Neural crest cell (in vitro differentiated cells): ENCODE results near the gene LBHD2. TPM values are rescaled to one million over a fixed set of nuclear protein-coding genes. Genes with fewer than 3 reads are reported as not detected.

Source experiments
- DNase-seq: peaks from one replicate; pipeline ENCODE4 v3.0.0; 2021; ENCODE audit warnings: low read depth, mixed read lengths, low spot score
- H3K27ac Mint-ChIP-seq: one replicate; pipeline ENCODE4 v1.8.0; 2021; ENCODE audit warnings: mild to moderate bottlenecking, mixed read lengths; ENCODE audit not compliant: unreplicated experiment
- H3K27me3 Mint-ChIP-seq: 2 replicates; pipeline ENCODE4 v1.8.0; 2021; ENCODE audit warnings: low read depth, mild to moderate bottlenecking, mixed read lengths
- H3K36me3 Mint-ChIP-seq: 2 replicates; pipeline ENCODE4 v1.8.0; 2021; ENCODE audit warnings: low read depth, mild to moderate bottlenecking, mixed read lengths
- H3K4me1 Mint-ChIP-seq: 2 replicates; pipeline ENCODE4 v1.8.0; 2021; ENCODE audit warnings: mixed read lengths
- H3K4me3 Mint-ChIP-seq: one replicate; pipeline ENCODE4 v1.8.0; 2021; ENCODE audit warnings: mild to moderate bottlenecking, mixed read lengths
- H3K9me3 Mint-ChIP-seq: 2 replicates; pipeline ENCODE4 v1.8.0; 2021; ENCODE audit warnings: mixed read lengths
- CTCF ChIP-seq: fragments of 200-600 bp; sonication (generic); conservative IDR thresholded peaks from 2 replicates; pipeline ENCODE4 v1.5.0; 2021; ENCODE audit warnings: antibody characterized with exemption, mild to moderate bottlenecking
- total RNA-seq: library from RNA; stranded (reverse); gene quantifications from 2 replicates; pipeline ENCODE4 v1.2.1, GENCODE V29; 2021

LBHD2 gene
- total RNA-seq, 1 donor from 2014 or later = not detected

GRCh38 chr14:103085106-103086091 is 1.4 kb downstream of the LBHD2 start:
- TF ChIP-seq CTCF = no peak
- no peaks in the 10 kb centered on the region for H3K36me3 Mint-ChIP-seq
- H3K9me3 Mint-ChIP-seq = no peaks in the 10 kb centered on the region
- H3K27me3 Mint-ChIP-seq = peaks cover 15% of the 10 kb centered on the region
- H3K4me1 Mint-ChIP-seq = no peaks in the 10 kb centered on the region
- H3K27ac Mint-ChIP-seq = no peak overlapping the region
- no peak for DNase-seq
- no peak overlapping the region for H3K4me3 Mint-ChIP-seq

GRCh38 chr14:103086771-103087342 is 2.8 kb downstream of the LBHD2 start:
- Mint-ChIP-seq H3K27ac (no peak overlapping the region), H3K9me3 (no peaks in the 10 kb centered on the region), H3K4me1 (no peaks in the 10 kb centered on the region), H3K36me3 (no peaks in the 10 kb centered on the region), H3K4me3 (no peak overlapping the region), H3K27me3 (peaks cover 20% of the 10 kb centered on the region)
- no peak for TF ChIP-seq CTCF
- no peak for DNase-seq

DNA sequence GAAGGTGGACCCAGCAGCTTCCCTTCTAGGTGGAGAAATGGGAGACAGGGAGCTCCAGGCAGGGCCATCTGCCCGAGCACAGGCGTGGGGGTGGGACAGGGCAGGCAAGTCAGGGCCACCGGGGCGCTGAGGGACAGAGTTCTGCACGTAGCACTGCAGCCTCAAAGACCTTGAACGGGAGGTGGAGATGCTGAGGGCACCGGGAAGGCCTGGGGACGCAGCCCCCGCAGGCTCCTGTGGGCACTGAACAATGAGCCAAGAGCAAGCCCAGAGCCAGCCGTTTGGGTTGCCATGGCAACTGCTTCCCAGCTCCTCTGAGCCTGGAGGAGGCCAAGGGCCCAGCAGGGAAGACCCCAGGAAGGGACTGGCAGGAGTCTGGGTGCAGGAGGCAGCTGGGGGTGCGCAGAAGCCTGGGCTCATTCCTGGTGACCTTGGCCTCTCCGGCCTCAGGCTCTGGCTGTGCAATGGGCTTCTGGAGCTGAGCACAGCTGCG is 3.4 kb downstream of the LBHD2 start:
- H3K4me3 Mint-ChIP-seq = no peak overlapping the region
- peaks cover 20% of the 10 kb centered on the region for H3K27me3 Mint-ChIP-seq
- no peaks in the 10 kb centered on the region for H3K36me3 Mint-ChIP-seq
- DNase-seq = no peak
- TF ChIP-seq CTCF = no peak
- H3K9me3 Mint-ChIP-seq = no peaks in the 10 kb centered on the region
- H3K4me1 Mint-ChIP-seq = no peaks in the 10 kb centered on the region
- H3K27ac Mint-ChIP-seq = no peak overlapping the region

GRCh38 chr14:103088921-103089320 is 4.9 kb downstream of the LBHD2 start:
- peaks cover 17% of the 10 kb centered on the region for H3K27me3 Mint-ChIP-seq
- DNase-seq = no peak
- TF ChIP-seq CTCF = no peak
- H3K36me3 Mint-ChIP-seq = no peaks in the 10 kb centered on the region
- no peaks in the 10 kb centered on the region for H3K4me1 Mint-ChIP-seq
- H3K27ac Mint-ChIP-seq = no peak overlapping the region
- no peak overlapping the region for H3K4me3 Mint-ChIP-seq
- H3K9me3 Mint-ChIP-seq = no peaks in the 10 kb centered on the region

- no peaks in the 10 kb centered on the region for H3K9me3 Mint-ChIP-seq
- no peak overlapping the region for H3K27ac Mint-ChIP-seq
- DNase-seq = no peak
Observed at GRCh38 chr14:103089386-103090335, 5.7 kb downstream of the LBHD2 start.

More at GRCh38 chr14:103089386-103090335, 5.7 kb downstream of the LBHD2 start:
- TF ChIP-seq CTCF = no peak
- Mint-ChIP-seq H3K36me3 (no peaks in the 10 kb centered on the region), H3K27me3 (peaks cover 12% of the 10 kb centered on the region), H3K4me3 (no peak overlapping the region), H3K4me1 (no peaks in the 10 kb centered on the region)
